B cell (primary cell): ENCODE data around the gene RGS2. TPM values are rescaled to one million over a fixed set of nuclear protein-coding genes. Genes with fewer than 3 reads are reported as not detected.

Experiments used
- ATAC-seq: fragments of 200-7000 bp; cut with Tn5 transposase; one replicate; pipeline ENCODE4 v1.10.0; 2021; ENCODE audit warnings: low read depth, mild to moderate bottlenecking, moderate number of reproducible peaks, moderate library complexity
- CTCF ChIA-PET: fragments of 350-600 bp; sonication (Branson Sonifier 250); formaldehyde crosslinking; loops from one replicate; lab custom pipeline; 2021; ENCODE audit warnings: antibody characterized with exemption, inconsistent platforms; lab: Charles Lee
- POLR2A ChIA-PET: fragments of 350-600 bp; sonication (Branson Sonifier 250); formaldehyde crosslinking; loops from one replicate; lab custom pipeline; 2021; ENCODE audit warnings: antibody characterized with exemption; lab: Charles Lee
- DNase-seq: peaks from one replicate; pipeline ENCODE4 v3.0.0; 2013
- H2AFZ ChIP-seq: 2 replicates; pipeline ENCODE4 v1.6.1; 2012; ENCODE audit warnings: mild to moderate bottlenecking, low read depth, low read length; ENCODE audit not compliant: insufficient read depth, poor library complexity, severe bottlenecking
- H3K27ac ChIP-seq, 2 donors: 1 replicate in 1 of 2; 2 replicates in 1 of 2; pipeline ENCODE4 v1.5.1; 2012 to 2013; ENCODE audit warnings: low read length in 2 of 2, mild to moderate bottlenecking in 2 of 2, moderate library complexity in 1 of 2
- H3K27me3 ChIP-seq, 4 experiments: fragments of 200-600 bp in 1 of 4; sonication (generic) in 1 of 4; replicated peaks in 1 of 4; 1 replicate in 2 of 4; 2 replicates in 2 of 4; pipeline versions ENCODE4 v1.6.1 to v1.7.0; 2013 to 2016; ENCODE audit warnings: low read length in 3 of 4, mild to moderate bottlenecking in 2 of 4, mixed read lengths in 1 of 4, moderate library complexity in 1 of 4; ENCODE audit not compliant: insufficient read depth in 4 of 4, control insufficient read depth in 3 of 4; ENCODE audit errors: control extremely low read depth in 1 of 4
- H3K36me3 ChIP-seq, 2 experiments: replicated peaks in 1 of 2; 1 replicate in 1 of 2; 2 replicates in 1 of 2; pipeline versions ENCODE4 v1.6.1 to v1.7.1; 2013; ENCODE audit warnings: low read length in 1 of 2; ENCODE audit not compliant: insufficient read depth in 2 of 2, control insufficient read depth in 1 of 2; ENCODE audit errors: control extremely low read depth in 1 of 2, extremely low read depth in 1 of 2
- H3K4me1 ChIP-seq, 2 donors: fragments of 200-600 bp in 1 of 2; sonication (generic) in 1 of 2; 1 replicate in 1 of 2; 2 replicates in 1 of 2; pipeline versions ENCODE4 v1.5.1 to v1.6.1; 2013 to 2017; ENCODE audit warnings: low read length in 2 of 2; ENCODE audit not compliant: control insufficient read depth in 2 of 2, insufficient read depth in 2 of 2
- H3K4me2 ChIP-seq: replicated peaks from 2 replicates; pipeline ENCODE3; 2012; ENCODE audit warnings: mild to moderate bottlenecking, low read depth, low read length; ENCODE audit not compliant: poor library complexity, severe bottlenecking
- H3K4me3 ChIP-seq, 5 experiments: fragments of 200-600 bp in 1 of 5; sonication (generic) in 1 of 5; 1 replicate in 3 of 5; 2 replicates in 2 of 5; pipeline versions ENCODE4 v1.5.1 to v1.7.0; 2011 to 2016; ENCODE audit warnings: low read length in 4 of 5, mild to moderate bottlenecking in 4 of 5, low read depth in 2 of 5, control low read depth in 1 of 5, moderate library complexity in 1 of 5; ENCODE audit not compliant: insufficient read depth in 1 of 5; ENCODE audit errors: control extremely low read depth in 1 of 5, extremely low read depth in 1 of 5
- H3K79me2 ChIP-seq: fragments of 200-600 bp; sonication (generic); one replicate; pipeline ENCODE4 v1.6.0; 2016; ENCODE audit warnings: low read length; ENCODE audit not compliant: control insufficient read depth, insufficient read depth
- H3K9ac ChIP-seq: fragments of 200-600 bp; sonication (generic); 2 replicates; pipeline ENCODE4 v1.6.1; 2017; ENCODE audit warnings: mild to moderate bottlenecking, low read length, moderate library complexity
- H3K9me3 ChIP-seq, 3 donors: one replicate each; pipeline versions ENCODE4 v1.6.1 to v1.7.1; 2013; ENCODE audit warnings: low read length in 2 of 3; ENCODE audit not compliant: control insufficient read depth in 2 of 3, insufficient read depth in 1 of 3; ENCODE audit errors: control extremely low read depth in 1 of 3
- H4K20me1 ChIP-seq: 2 replicates; pipeline ENCODE4 v1.6.0; 2012; ENCODE audit warnings: mild to moderate bottlenecking, low read length; ENCODE audit not compliant: insufficient read depth, control insufficient read depth, poor library complexity, severe bottlenecking
- H3K27ac Mint-ChIP-seq: one replicate; pipeline ENCODE4 v1.8.0; 2021; ENCODE audit warnings: mixed read lengths
- H3K27me3 Mint-ChIP-seq: one replicate; pipeline ENCODE4 v1.8.0; 2021; ENCODE audit warnings: mixed read lengths
- H3K4me1 Mint-ChIP-seq: one replicate; pipeline ENCODE4 v1.8.0; 2021; ENCODE audit warnings: mixed read lengths
- H3K4me3 Mint-ChIP-seq: one replicate; pipeline ENCODE4 v1.8.0; 2021; ENCODE audit warnings: mixed read lengths
- H3K9me3 Mint-ChIP-seq: one replicate; pipeline ENCODE4 v1.8.0; 2022; ENCODE audit warnings: mixed read lengths; ENCODE audit not compliant: insufficient read depth
- EZH2 ChIP-seq: IDR thresholded peaks from 2 replicates; pipeline ENCODE4 v1.6.1; 2012; ENCODE audit warnings: borderline replicate concordance, low read depth, mild to moderate bottlenecking, moderate library complexity, low read length; ENCODE audit not compliant: insufficient read depth, poor library complexity, severe bottlenecking
- WGBS: methylation state at CpG from one replicate; pipeline ENCODE4 v1.1.5; 2013; ENCODE audit warnings: missing lambda C conversion rate; ENCODE audit not compliant: insufficient coverage; 5-methylcytosine and 5-hydroxymethylcytosine counted together
- intact Hi-C: fragments of 100-400 bp; cut with micrococcal nuclease; formaldehyde crosslinking; loops from one replicate; pipeline ENCODE4 v1.10.0; 2022
- polyA plus RNA-seq: library from polyadenylated mRNA; depleted of rRNA; stranded (reverse); fragments of >200 nt; gene quantifications from 2 replicates; pipeline ENCODE4 v1.2.3, GENCODE V29; 2012
- total RNA-seq, 2 donors: library from RNA; stranded (reverse); fragments of 120-200 nt in 1 of 2; gene quantifications; 1 replicate in 1 of 2; 2 replicates in 1 of 2; pipeline versions ENCODE4 v1.2.3 to v1.2.4, GENCODE V29; 2013 to 2022
- TF ChIP-seq, protein P1 (sequence below): fragments of 200-600 bp; IDR thresholded peaks from one replicate; pipeline ENCODE4 v1.8.0; 2022; ENCODE audit warnings: antibody characterized with exemption, mild to moderate bottlenecking

The RGS2 gene
- total and polyA plus RNA-seq, 2 donors (not counting 1 experiment from before 2014, with no cell fraction given): 232 to 247 TPM

DNA sequence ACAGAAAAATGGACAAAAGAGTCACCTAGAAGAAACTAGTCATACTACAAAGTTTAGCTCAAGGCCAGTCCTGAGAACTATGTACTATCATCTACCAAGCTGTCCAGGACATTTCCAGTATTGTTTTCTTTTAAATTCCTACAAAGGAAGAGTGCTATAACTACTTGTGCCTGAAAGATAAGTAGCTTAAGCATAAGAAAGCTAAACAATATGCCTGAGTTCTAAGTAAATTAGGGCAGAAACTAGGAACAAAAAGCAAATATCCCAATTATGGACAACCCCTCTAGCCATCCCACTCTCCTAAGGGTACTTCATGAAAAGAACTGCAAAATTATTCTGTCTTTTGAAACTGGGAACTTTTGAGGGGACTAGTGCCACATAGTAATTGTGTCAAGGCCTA, 5.3 kb upstream of the RGS2 start:
- POLR2A ChIA-PET: no interaction called here
- H3K4me1 ChIP-seq: peaks cover 11 to 13% of the 10 kb centered on the region in 2 donors
- H3K27ac ChIP-seq: no peak overlapping the region
- H3K9me3 Mint-ChIP-seq: no peaks in the 10 kb centered on the region
- ATAC-seq (no peak), DNase-seq (no peak)
- peaks cover 0 to 3% (median 0%) of the 10 kb centered on the region in 4 experiments for H3K27me3 ChIP-seq
- TF ChIP-seq, protein P1, sequence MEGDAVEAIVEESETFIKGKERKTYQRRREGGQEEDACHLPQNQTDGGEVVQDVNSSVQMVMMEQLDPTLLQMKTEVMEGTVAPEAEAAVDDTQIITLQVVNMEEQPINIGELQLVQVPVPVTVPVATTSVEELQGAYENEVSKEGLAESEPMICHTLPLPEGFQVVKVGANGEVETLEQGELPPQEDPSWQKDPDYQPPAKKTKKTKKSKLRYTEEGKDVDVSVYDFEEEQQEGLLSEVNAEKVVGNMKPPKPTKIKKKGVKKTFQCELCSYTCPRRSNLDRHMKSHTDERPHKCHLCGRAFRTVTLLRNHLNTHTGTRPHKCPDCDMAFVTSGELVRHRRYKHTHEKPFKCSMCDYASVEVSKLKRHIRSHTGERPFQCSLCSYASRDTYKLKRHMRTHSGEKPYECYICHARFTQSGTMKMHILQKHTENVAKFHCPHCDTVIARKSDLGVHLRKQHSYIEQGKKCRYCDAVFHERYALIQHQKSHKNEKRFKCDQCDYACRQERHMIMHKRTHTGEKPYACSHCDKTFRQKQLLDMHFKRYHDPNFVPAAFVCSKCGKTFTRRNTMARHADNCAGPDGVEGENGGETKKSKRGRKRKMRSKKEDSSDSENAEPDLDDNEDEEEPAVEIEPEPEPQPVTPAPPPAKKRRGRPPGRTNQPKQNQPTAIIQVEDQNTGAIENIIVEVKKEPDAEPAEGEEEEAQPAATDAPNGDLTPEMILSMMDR: no peak
- no peak for TF ChIP-seq EZH2
- H3K9me3 ChIP-seq: no peaks in the 10 kb centered on the region
- CTCF ChIA-PET: interaction anchor here (1.1 to 10.9 kb wide), 4 partner anchors 11 to 329 kb away, joined by 3 to 201 read pairs (median 65); no protein-coding TSS in a partner anchor
- H3K36me3 ChIP-seq: no peaks in the 10 kb centered on the region
- H3K79me2 ChIP-seq: no peaks in the 10 kb centered on the region
- no peak overlapping the region for H2AFZ ChIP-seq
- H3K4me3 Mint-ChIP-seq: no peak overlapping the region
- H3K4me3 ChIP-seq: no peak overlapping the region
- H3K4me2 ChIP-seq: no peak overlapping the region
- no peak overlapping the region for H3K9ac ChIP-seq
- H3K27me3 Mint-ChIP-seq: no peaks in the 10 kb centered on the region
- H3K27ac Mint-ChIP-seq: no peak overlapping the region
- H4K20me1 ChIP-seq: no peaks in the 10 kb centered on the region
- intact Hi-C loops: no loop called here
- H3K4me1 Mint-ChIP-seq: peaks cover 23% of the 10 kb centered on the region

DNA sequence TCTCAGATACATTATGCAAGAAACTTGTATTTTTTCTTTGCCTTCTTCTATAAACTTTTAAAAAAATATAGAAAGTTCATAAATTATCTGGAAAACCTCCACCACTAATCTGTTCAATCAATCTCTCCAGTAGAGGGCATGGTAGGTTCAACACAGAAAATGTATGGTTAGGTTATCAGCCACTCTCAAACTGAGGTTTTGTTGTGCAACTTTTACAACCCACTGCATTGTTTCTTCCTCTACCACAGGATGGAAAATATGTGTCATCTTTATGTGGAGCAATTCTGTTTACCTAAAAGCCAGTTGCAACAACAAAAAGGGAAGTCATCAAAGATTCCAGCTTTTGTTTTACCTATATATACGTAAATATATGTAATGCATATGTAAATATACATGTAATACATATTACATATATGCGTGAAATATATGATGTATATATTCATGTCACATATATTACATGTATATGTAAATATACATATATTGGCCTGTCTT, 3.0 kb upstream of the RGS2 start:
- Histone ChIP-seq H3K9ac (no peak overlapping the region), H3K9me3 (no peaks in the 10 kb centered on the region), H3K79me2 (no peaks in the 10 kb centered on the region), H3K27me3 (peaks cover 0 to 3% (median 0%) of the 10 kb centered on the region in 4 experiments), H3K4me1 (peaks cover 23 to 24% of the 10 kb centered on the region in 2 donors), H3K4me3 (no peak overlapping the region), H4K20me1 (no peaks in the 10 kb centered on the region), H3K4me2 (no peak overlapping the region), H2AFZ (no peak overlapping the region), H3K36me3 (no peaks in the 10 kb centered on the region), H3K27ac (no peak overlapping the region)
- POLR2A ChIA-PET: no interaction called here
- no peak for ATAC-seq
- no peaks in the 10 kb centered on the region for H3K27me3 Mint-ChIP-seq
- peak; percentile 66 for DNase-seq
- H3K27ac Mint-ChIP-seq: peak overlapping the region; percentile 57
- H3K9me3 Mint-ChIP-seq: no peaks in the 10 kb centered on the region
- H3K4me1 Mint-ChIP-seq: peaks cover 34% of the 10 kb centered on the region
- peak overlapping the region; percentile 7 for H3K4me3 Mint-ChIP-seq
- TF ChIP-seq EZH2: no peak
- TF ChIP-seq, protein P1: peak; percentile 72
- CTCF ChIA-PET: interaction anchor here (1.0 to 10.9 kb wide), 18 partner anchors 10 to 377 kb away, joined by 3 to 201 read pairs (median 6); partner anchors contain the start of genes CDC73, RO60 and UCHL5
- WGBS: no CpG with 5 or more reads among the region's 2 CpGs
- intact Hi-C loops: loop anchor here (1.0 to 5.0 kb wide), 6 partner anchors 136 to 1489 kb away; no protein-coding TSS in a partner anchor
